Measurements from ENCODE around the gene CTSE. TPM values are rescaled to one million over a fixed set of nuclear protein-coding genes. Genes with fewer than 3 reads are reported as not detected.

CTSE gene
- total RNA-seq, 1 experiment from 2014 or later: not detected

DNA sequence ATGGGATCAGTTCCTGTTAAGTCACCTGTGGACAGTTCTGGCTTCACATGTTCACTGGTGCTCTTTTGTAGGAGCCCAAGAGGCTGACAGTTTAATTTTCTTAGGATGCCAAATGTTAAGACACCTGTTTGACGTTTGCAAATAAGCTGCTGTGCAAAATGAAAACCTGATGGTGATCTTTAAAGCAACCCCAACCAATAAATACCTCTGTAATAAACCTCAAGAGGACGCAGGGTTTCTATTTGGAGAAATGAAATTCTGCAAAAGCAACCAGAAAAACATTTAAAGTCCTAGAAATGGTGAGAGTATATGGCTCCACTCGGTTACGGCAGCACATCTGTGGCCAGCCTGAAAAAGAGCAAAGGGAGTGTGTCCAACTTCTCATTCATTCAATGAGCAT is 23.6 kb upstream of the CTSE start:
- Histone ChIP-seq H3K27me3 (ENCODE audit: control insufficient read depth, insufficient read depth, low read length) (peaks cover 2% of the 10 kb centered on the region; the same call in 1 of the 2 replicates), H3K36me3 (ENCODE audit: control insufficient read depth, insufficient read depth, low read length) (no peaks in the 10 kb centered on the region), H3K27ac (ENCODE audit: low read length) (no peak overlapping the region), H3K4me3 (ENCODE audit: low read depth in 2 of 2, low read length in 2 of 2) (no peak overlapping the region), H3K4me1 (ENCODE audit: control insufficient read depth, insufficient read depth, low read length) (no peaks in the 10 kb centered on the region), H3K9me3 (ENCODE audit: control insufficient read depth, insufficient read depth, low read depth, low read length) (no peaks in the 10 kb centered on the region)
- no peak for ATAC-seq
- in situ Hi-C loops (cut with HindIII; ENCODE audit: low pct_unique_long_range_greater_than_20kb, low sequenced_read_pairs) (no loop called here), intact Hi-C loops (cut with micrococcal nuclease; ENCODE audit: unreplicated experiment) (loop anchor here (1.0 kb wide), 1 partner anchor 12 kb away; no protein-coding TSS in a partner anchor)
- ChIA-PET POLR2A (no interaction called here), CTCF (interaction anchor here (0.7 kb wide), 1 partner anchor 29 kb away, joined by 6 read pairs; no protein-coding TSS in a partner anchor)
- BruUV-seq (replicated peaks): no TSS peak
- TF ChIP-seq, protein P1, sequence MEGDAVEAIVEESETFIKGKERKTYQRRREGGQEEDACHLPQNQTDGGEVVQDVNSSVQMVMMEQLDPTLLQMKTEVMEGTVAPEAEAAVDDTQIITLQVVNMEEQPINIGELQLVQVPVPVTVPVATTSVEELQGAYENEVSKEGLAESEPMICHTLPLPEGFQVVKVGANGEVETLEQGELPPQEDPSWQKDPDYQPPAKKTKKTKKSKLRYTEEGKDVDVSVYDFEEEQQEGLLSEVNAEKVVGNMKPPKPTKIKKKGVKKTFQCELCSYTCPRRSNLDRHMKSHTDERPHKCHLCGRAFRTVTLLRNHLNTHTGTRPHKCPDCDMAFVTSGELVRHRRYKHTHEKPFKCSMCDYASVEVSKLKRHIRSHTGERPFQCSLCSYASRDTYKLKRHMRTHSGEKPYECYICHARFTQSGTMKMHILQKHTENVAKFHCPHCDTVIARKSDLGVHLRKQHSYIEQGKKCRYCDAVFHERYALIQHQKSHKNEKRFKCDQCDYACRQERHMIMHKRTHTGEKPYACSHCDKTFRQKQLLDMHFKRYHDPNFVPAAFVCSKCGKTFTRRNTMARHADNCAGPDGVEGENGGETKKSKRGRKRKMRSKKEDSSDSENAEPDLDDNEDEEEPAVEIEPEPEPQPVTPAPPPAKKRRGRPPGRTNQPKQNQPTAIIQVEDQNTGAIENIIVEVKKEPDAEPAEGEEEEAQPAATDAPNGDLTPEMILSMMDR (IDR thresholded peaks at IDR 0.05): no peak
- no peak for TF ChIP-seq SIN3A (IDR thresholded peaks at IDR 0.05; ENCODE audit: borderline replicate concordance, insufficient read depth, low read depth, low read length)
- TF ChIP-seq POLR2AphosphoS5 (IDR thresholded peaks at IDR 0.05; ENCODE audit: low read depth, low read length): no peak
- DNase-seq (ENCODE audit: low read depth, low spot score): no peak

DNA sequence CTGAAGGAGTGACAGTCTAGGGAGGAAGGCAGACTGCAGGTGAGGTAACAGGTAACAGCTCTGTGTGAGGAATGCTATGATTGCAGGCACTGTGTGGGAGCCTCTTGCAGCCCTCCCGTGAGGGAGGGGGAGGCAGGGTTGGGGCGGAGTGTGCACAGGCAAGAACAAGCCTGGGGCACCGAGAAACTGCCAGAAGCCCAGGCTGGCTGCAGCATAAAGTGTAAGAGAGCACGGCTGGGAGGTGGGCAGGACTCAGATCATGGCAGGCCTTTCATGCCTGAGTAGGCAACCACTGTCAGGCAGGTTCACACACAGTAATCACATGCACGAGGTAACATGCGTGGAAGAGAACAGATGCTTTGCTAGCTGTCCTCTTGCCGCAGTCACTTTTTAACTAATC is 17.9 kb upstream of the CTSE start:
- CTCF ChIA-PET: no interaction called here
- ATAC-seq: peak; percentile 66
- DNase-seq (ENCODE audit: low read depth, low spot score): no peak

More for the DNA sequence above, 17.9 kb upstream of the CTSE start:
- no peak for TF ChIP-seq TCF7L2 (IDR thresholded peaks at IDR 0.05; ENCODE audit: low read depth, low read length)
- no peak for TF ChIP-seq SIN3A (IDR thresholded peaks at IDR 0.05; ENCODE audit: borderline replicate concordance, insufficient read depth, low read depth, low read length)
- TF ChIP-seq, protein P1 (IDR thresholded peaks at IDR 0.05): no peak
- no peak for TF ChIP-seq POLR2AphosphoS5 (IDR thresholded peaks at IDR 0.05; ENCODE audit: low read depth, low read length)
- TF ChIP-seq REST (IDR thresholded peaks at IDR 0.05; ENCODE audit: insufficient read depth in 1 of 2, low read depth in 2 of 2, low read length in 1 of 2): no peak
- Histone ChIP-seq H3K27ac (ENCODE audit: low read length) (no peak overlapping the region), H3K9me3 (ENCODE audit: control insufficient read depth, insufficient read depth, low read depth, low read length) (no peaks in the 10 kb centered on the region), H3K27me3 (ENCODE audit: control insufficient read depth, insufficient read depth, low read length) (peaks cover 18% of the 10 kb centered on the region), H3K4me1 (ENCODE audit: control insufficient read depth, insufficient read depth, low read length) (no peaks in the 10 kb centered on the region), H3K36me3 (ENCODE audit: control insufficient read depth, insufficient read depth, low read length) (no peaks in the 10 kb centered on the region), H3K4me3 (ENCODE audit: low read depth in 2 of 2, low read length in 2 of 2) (no peak overlapping the region)
- in situ Hi-C loops (cut with HindIII; ENCODE audit: low pct_unique_long_range_greater_than_20kb, low sequenced_read_pairs) (no loop called here), intact Hi-C loops (cut with micrococcal nuclease; ENCODE audit: unreplicated experiment) (no loop called here)
- no TSS peak for BruUV-seq (replicated peaks)
- POLR2A ChIA-PET: no interaction called here

All from Panc1 (cell line).